ENCODE measurements around the gene EME2.
A peak's percentile ranks its signal among the peaks of the same experiment; 100 is the strongest.

EME2 gene

DNA sequence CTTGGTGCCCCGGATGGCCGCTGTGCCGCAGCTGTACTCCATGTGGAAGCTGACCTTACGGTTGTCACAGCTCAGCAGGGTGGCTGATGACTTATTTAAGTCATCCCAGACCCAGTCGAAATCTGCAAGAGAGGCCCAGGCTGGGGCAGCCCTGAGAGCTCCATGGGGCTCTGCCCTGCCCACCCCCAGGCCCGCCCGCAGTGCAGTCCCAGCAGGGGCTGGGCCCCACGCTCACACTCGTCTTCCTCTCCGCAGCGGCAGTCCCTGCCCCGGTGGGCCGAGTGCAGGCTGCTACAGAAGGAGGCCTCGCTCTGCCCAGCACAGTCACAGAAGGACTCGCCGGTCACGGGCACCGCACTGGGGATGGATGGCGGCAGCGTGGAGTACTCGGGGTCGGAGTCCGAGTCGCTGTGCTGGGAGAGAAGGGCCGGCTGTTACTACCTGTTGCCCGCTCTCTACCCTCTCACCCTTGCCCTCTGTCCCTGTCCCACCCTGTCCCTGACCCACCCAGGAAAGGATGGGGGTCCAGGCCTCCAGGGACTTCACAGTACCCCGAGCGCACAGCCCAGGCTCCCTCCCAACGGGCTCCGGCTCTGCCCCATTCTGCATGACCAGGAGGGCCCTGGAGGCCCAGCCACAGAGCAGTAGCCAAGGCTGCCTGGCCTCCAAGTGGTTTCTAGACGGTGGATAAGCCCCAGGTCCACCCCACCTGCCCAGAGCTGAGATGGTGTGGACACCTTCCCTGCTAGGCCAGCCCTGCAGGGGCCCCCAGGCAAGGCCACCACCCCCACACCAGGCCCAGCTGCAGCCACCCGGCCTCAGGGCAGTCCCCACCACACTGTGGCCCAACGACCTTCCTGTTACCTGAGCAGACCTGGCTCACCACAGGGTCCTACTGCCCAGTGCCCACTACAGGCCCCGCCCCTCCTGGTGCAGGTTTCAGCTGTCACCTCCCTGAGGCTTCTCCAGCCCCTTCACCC lies 5.9 kb downstream of the EME2 start:
- no peak for DNase-seq (ENCODE audit: low read depth)

DNA sequence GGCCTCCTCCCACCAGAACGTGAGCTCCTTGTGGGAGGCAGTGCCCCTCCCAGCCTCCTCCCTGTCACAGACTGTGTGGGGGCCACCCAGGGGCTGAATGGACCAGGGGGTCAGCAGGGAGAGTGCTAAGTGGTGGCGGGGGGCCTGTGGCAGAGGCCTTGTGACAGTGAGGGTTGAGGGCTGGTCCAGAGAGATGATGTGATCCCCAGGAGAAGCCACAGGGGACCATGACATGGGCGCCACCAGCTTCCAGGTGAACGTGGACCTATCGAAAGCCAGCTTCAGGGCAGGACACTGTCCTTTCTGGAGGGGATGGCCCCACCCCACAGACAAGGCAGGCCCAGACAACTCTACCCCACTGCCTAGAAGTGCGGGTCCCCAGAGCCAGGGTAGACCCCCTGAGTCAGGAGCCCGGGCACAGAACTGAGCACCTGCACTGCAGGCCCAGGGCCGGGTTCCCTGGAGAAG lies 6.7 kb downstream of the EME2 start:
- no peak for DNase-seq (ENCODE audit: low read depth)

DNA sequence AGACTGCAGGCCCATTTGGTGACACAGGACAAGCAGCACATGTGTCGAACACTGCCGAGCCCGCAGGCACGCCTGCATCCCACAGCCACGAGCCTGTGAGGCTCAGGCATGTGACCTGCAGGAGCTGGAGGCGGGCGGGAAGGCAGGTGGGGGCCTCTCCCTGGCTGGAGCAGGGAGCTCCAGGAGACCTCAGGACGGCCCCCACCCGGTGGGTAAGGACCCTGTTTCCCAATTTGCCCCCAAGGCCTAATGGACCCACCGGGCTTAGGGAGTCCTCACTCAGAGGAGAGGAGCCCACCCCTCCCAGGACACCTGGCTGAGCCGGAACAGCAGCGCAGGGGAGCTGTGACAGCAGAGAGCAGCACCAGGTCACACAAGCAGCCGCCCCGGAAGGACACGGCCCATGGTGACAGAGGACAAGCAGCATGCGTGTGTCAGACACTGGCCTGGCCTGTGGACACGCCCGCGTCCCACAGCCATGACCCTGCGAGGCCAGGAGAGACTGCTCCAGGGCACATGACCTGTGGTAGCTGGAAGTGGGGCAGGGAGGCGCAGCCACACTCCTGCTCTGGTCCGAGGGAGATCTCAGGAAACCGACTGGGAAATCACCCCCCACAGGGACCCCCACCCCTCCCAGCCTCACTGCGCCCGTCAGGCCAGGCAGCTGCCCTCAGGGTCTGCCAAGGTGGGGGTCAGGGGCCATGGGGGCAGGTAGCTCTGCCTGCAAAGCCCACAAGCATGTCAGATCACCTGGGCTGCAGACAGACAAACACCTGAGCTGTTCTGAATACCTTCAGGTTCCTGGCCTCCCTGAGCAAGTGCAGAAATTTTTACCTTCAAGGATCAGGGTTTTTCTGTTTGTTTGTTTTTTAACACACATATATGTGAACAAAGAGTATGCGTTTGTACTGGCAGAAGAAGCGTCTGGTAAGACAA lies 7.4 kb downstream of the EME2 start:
- no peak for DNase-seq (ENCODE audit: low read depth)

DNA sequence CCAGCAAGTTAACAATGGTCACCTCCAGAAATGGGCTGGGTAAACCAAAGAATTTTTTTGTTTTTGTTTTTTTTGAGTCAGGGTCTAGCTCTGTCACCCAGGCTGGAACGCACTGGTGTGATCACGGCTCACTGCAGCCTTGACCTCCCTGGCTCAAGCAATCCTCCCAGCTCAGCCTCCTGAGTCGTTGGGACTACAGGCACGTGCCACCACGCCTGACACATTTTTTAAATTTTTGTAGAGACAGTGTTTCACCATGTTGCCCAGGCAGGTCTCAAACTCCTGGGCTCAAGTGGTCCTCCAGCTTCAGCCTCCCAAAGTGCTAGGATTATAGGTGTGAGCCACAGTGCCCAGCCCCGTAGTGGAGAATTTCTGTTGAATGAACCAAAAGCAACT lies 8.1 kb downstream of the EME2 start:
- no peak for DNase-seq (ENCODE audit: low read depth)

- DNase-seq (ENCODE audit: low read depth) = no peak
Measured at GRCh38 chr16:1781254-1781653, 8.6 kb downstream of the EME2 start.

DNA sequence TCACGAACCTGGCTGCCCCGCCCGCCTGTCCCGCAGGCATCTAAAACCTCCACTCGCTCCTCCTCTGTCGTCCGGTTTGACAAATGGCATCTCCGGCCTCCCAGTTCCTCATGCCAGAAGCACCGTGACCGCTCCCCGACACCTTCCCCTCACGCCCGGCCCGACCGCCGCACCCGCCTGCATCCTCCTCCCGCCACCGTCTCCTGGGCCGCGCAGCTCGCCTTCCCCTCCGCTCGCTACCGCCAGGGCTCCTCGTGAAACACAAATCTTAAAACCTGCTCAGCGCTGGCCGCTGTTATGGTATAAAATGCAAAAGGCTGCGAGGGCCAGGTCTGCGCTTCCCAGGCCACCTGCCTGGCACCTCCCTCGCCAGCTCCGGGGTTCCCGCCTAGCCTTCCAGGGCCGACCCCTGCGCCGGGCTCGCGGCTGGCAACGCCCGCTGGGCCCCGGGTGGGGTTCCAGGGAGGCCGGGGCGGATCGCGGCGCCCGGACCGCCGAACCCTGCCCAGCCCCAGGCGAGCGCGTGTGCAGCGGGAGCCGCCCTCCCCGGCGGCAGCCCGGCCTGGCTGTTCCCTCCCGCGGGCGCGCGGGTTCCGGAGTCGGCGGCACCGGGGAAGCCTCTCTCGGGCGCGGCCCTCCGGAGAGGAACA lies 9.3 kb downstream of the EME2 start:
- no peak for DNase-seq (ENCODE audit: low read depth)

DNA sequence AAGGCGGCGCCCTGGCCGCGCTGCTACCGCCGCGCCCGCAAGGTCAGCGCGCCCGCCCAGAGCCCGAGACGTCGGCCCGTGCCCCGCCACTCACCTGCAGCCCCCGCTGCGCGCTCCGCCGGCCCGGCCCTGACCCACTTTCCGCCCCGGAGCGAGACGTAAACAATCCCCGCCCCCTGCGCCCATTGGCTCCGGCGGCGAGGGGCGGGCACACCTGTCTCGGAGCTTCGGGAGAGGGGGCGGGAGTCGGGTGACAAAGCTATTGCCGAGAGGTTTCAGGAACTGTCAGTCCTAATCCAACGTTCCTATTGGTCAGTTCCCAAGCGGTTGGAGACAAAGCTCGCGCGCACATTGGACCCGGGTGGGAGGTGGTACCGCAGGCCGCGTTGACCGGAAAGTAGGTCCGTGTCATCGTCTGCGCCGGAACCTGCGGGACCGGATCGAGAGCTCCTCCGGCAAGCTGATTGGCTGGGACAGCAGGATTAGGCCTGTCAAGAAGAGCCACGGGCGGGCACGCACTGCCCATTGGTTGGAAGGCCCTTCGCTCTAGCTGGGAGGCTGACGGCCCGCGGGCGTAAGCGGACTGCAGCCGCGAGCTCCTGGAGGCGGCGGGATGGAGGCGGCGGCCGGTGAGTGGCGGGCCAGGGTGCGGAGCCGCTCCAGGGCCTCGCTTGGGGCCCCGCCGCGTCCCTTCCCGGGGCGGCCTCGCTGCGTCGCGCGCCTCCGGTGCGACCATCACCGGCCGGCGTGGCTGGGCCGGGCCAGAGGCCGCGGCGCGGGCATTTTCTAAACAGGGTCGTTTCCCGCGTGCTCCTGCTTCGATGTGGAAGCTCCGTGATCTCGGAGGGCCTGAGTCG lies 10.0 kb downstream of the EME2 start, which contains the start of the genes NUBP2 and SPSB3:
Gene NUBP2, plus strand, starts transcription at position 553 of the 857 bp plus-strand sequence. Its CDS starts 61 bp downstream, at position 614.
Gene SPSB3, minus strand, starts transcription at position 164 of the 857 bp plus-strand sequence. CDS start 1,088 bp downstream, outside the sequence.
- peak; percentile 96 for DNase-seq (ENCODE audit: low read depth)

DNA sequence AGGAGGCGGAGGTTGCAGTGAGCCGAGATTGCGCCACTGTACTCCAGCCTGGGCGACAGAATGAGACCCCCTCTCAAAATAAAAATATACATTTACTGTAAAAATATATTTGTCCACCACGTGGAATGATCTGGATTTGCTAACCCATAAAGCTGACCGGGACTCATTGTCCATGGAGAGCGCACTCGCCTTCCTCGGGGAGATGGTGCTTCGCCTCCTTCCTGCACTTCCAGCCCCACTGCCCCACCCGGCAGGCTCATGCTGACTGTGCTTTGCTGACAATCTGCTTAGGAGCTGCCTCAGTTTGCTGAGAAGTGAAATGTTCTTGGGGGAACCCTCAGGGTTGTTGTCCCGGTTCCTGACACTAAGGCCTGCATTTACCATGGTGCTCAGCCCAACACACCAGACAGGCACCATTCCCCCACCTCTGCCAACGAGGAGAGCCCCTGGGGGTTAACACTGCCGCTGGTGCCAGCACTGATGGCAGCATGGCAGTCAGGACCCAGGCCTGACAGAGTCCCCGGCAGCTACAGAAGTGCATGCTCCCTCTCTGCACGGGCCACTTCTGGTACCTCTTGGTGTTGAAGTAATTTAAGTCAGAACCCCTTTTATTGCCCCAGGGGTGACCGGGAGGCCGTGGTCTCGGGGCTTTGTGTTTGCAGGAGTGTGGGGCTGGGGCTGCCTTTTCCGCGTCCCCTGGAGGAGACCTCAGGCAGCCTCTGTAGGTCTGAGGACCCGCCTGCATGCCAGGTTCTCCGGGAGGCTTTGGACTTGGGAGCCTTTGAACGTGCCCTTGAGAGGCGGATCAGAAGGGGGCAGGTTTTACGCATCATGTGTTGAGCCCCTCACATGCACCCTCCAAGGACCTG lies 12.6 kb downstream of the EME2 start:
- no peak for DNase-seq (ENCODE audit: low read depth)

DNA sequence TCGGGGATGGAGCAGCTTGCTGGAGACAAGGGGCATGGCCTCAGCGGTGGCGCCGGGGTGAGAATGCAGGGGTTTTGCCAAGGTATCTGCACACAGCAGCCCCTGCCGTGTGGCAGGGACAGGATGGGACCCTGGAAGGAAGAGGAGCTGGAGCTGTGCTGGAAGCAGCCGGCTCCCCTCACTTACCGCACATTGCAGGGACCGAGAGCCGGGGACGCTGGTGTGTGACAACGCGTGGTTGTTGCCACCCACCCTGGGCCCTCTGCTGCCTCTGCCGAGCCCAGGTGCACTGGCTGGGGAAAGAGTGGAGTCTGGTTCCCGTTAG lies 13.2 kb downstream of the EME2 start:
- no peak for DNase-seq (ENCODE audit: low read depth)

DNA sequence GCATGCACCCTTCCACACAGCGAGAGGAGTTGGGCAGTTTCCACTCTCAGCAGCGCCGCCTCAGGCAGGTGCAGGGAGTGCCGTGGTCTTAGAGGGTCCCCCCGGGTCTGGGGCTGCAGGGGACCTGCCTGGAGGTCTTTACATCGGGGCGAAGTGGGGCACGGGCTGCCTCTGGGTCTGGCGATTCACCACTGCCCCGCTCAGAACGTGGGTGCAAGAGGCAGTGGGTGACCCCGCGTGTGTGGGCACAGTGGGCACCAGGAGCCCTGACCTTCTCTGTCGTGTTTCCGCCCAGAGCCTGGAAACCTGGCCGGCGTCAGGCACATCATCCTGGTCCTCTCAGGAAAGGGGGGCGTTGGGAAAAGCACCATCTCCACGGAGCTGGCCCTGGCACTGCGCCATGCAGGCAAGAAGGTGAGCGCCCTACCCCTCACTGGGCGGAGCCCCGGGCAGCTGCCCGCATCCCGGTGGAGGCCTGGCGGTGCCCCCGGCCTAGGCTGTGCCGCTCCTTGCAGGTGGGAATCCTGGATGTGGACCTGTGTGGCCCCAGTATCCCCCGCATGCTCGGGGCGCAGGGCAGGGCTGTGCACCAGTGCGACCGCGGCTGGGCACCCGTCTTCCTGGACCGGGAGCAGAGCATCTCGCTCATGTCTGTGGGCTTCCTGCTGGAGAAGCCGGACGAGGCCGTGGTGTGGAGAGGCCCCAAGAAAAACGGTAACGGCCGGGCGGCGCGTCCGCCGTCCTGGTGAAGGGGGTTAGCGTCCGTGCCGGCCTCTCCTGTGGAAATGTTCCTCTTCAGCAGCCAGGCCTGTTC lies 13.8 kb downstream of the EME2 start:
- DNase-seq (ENCODE audit: low read depth) = no peak

- DNase-seq (ENCODE audit: low read depth) = no peak
Measured at GRCh38 chr16:1787056-1787321, 14.4 kb downstream of the EME2 start.

DNA sequence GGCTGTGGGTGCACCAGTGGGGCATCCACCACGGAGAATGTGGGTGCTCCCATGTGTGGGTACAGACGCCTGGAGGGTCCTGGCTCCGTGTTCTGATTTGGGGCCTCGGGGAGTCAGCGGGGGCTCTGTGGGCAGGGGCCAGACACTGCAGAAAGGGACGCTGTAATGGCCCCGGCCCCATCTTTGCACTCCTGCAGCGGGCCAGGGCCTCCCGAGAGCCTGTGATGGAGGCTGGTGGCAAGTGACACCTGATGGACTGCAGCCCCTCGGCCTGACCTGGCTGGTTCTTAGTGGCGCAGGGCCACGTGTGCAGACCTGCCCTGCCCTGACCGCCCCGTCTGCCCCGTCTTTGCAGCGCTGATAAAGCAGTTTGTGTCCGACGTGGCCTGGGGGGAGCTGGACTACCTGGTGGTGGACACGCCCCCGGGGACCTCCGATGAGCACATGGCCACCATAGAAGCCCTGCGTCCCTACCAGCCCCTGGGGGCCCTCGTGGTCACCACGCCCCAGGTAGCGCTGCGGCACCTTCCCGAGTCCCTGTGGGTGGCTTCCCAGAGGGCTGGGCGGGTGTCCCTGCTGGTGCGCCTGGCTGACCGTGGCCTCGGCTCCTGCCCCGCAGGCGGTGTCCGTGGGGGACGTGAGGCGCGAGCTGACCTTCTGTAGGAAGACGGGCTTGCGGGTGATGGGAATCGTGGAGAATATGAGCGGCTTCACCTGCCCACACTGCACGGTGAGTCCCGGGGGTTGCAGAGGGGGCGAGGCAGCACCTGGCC lies 14.9 kb downstream of the EME2 start:
- no peak for DNase-seq (ENCODE audit: low read depth)

- DNase-seq (ENCODE audit: low read depth) = no peak
Measured at GRCh38 chr16:1788095-1788707, 15.6 kb downstream of the EME2 start.

- no peak for DNase-seq (ENCODE audit: low read depth)
Measured at GRCh38 chr16:1788708-1789100, 16.1 kb downstream of the EME2 start.

GRCh38 chr16:1789643-1790045 lies 17.0 kb downstream of the EME2 start:
- no peak for DNase-seq (ENCODE audit: low read depth)

DNA sequence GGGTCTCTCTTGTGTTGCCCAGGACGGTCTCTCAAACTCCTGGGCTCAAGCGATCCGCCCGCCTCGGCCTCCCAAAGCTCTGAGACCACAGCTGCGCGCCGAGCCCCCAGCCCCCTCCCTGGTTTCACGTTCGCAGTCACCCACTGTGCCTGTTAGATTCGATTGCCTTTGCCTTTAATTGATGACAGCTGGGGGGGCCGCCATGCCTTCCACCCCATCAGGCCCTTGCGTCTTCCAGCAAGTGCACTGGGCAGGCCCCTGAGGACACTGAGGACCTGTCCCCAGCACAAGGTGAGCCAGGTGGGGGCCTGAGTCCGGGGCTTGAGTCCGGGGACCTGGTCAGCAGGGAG lies 17.6 kb downstream of the EME2 start:
- no peak for DNase-seq (ENCODE audit: low read depth)

- DNase-seq (ENCODE audit: low read depth) = no peak
Measured at GRCh38 chr16:1790611-1791255, 18.1 kb downstream of the EME2 start.
